Esophagus muscularis mucosa (tissue), 4 donors: ENCODE results near the gene CSRP1.

Experiments
- CTCF ChIP-seq, 3 experiments: fragments of 200-600 bp in 2 of 3; fragments of 450-650 bp in 1 of 3; sonication (generic) in 2 of 3; IDR thresholded peaks; one replicate each; pipeline ENCODE4 v1.5.1; 2017 to 2019; ENCODE audit warnings: antibody characterized with exemption in 3 of 3, mild to moderate bottlenecking in 2 of 3, moderate library complexity in 1 of 3
- EP300 ChIP-seq: sonication (generic); formaldehyde crosslinking; IDR thresholded peaks from one replicate; pipeline ENCODE4 v1.6.1; 2017; ENCODE audit warnings: antibody characterized with exemption
- POLR2A ChIP-seq: fragments of 450-650 bp; IDR thresholded peaks from one replicate; pipeline ENCODE4 v1.6.1; 2017; ENCODE audit warnings: antibody characterized with exemption, moderate library complexity, mild to moderate bottlenecking, low read depth
- POLR2AphosphoS5 ChIP-seq, 2 donors: sonication (generic); formaldehyde crosslinking; IDR thresholded peaks; one replicate each; pipeline ENCODE4 v1.6.1; 2017; ENCODE audit warnings: antibody characterized with exemption in 2 of 2

GRCh38 chr1:201538612-201539551 is 32.0 kb upstream of the CSRP1 start, which contains the start of gene NAV1:
- peak; percentile 46 for TF ChIP-seq POLR2A
- TF ChIP-seq POLR2AphosphoS5 (IDR thresholded peaks at IDR 0.05), result peak; percentile 76 to 79
- TF ChIP-seq CTCF (IDR thresholded peaks at IDR 0.05), result peak in 1 of 3 experiments; percentile 14
- TF ChIP-seq EP300, result no peak
